Fibroblast of lung (primary cell): ENCODE data around the gene TCF4. TPM values are rescaled to one million over a fixed set of nuclear protein-coding genes. Genes with fewer than 3 reads are reported as not detected.

ENCODE experiments used
- DNase-seq, 2 donors: peaks; one replicate each; pipeline versions ENCODE4 v3.0.0 to v3.0.0-alpha.2; 2010; ENCODE audit warnings: low read depth in 2 of 2
- H2AFZ ChIP-seq: 2 replicates; pipeline ENCODE4 v1.5.1; 2012; ENCODE audit warnings: low read length, control low read depth, inconsistent platforms
- H3K27ac ChIP-seq: 2 replicates; pipeline ENCODE4 v1.5.1; 2011; ENCODE audit warnings: low read length, control low read depth; ENCODE audit not compliant: insufficient read depth
- H3K27me3 ChIP-seq: 2 replicates; pipeline ENCODE4 v1.5.1; 2011; ENCODE audit warnings: mild to moderate bottlenecking, low read length; ENCODE audit not compliant: control insufficient read depth, insufficient read depth
- H3K36me3 ChIP-seq: 2 replicates; pipeline ENCODE4 v1.5.1; 2011; ENCODE audit warnings: low read length; ENCODE audit not compliant: control insufficient read depth, insufficient read depth
- H3K4me1 ChIP-seq: 2 replicates; pipeline ENCODE4 v1.5.1; 2011; ENCODE audit warnings: low read length; ENCODE audit not compliant: control insufficient read depth, insufficient read depth; ENCODE audit errors: extremely low read depth
- H3K4me2 ChIP-seq: 2 replicates; pipeline ENCODE4 v1.5.1; 2011; ENCODE audit warnings: low read length, control low read depth; ENCODE audit not compliant: insufficient read depth; ENCODE audit errors: extremely low read depth
- H3K4me3 ChIP-seq, 4 experiments: fragments of 200-600 bp in 1 of 4; sonication (generic) in 1 of 4; replicated peaks in 1 of 4; 2 replicates each; pipeline ENCODE4 v1.5.1; 2011 to 2016; ENCODE audit warnings: low read length in 4 of 4, low read depth in 3 of 4, mild to moderate bottlenecking in 3 of 4, control low read depth in 2 of 4, inconsistent platforms in 1 of 4, mixed read lengths in 1 of 4; ENCODE audit not compliant: insufficient read depth in 1 of 4; ENCODE audit errors: control extremely low read depth in 1 of 4
- H3K79me2 ChIP-seq: 2 replicates; pipeline ENCODE4 v1.5.1; 2012; ENCODE audit warnings: mild to moderate bottlenecking, low read length, inconsistent platforms; ENCODE audit not compliant: control insufficient read depth, insufficient read depth
- H3K9ac ChIP-seq: 2 replicates; pipeline ENCODE4 v1.5.1; 2011; ENCODE audit warnings: mild to moderate bottlenecking, low read length, control low read depth; ENCODE audit not compliant: insufficient read depth
- H3K9me3 ChIP-seq: 2 replicates; pipeline ENCODE4 v1.5.1; 2012; ENCODE audit warnings: low read depth, low read length; ENCODE audit not compliant: control insufficient read depth, insufficient read depth
- H4K20me1 ChIP-seq: 2 replicates; pipeline ENCODE4 v1.5.1; 2011; ENCODE audit warnings: low read length; ENCODE audit not compliant: control insufficient read depth, insufficient read depth; ENCODE audit errors: extremely low read depth
- EZH2 ChIP-seq: IDR thresholded peaks from 2 replicates; pipeline ENCODE4 v1.5.1; 2012; ENCODE audit warnings: low read length, control low read depth, mild to moderate bottlenecking; ENCODE audit errors: missing control alignments
- polyA plus RNA-seq, 2 donors: library from polyadenylated mRNA; depleted of rRNA in 1 of 2; stranded (reverse) in 1 of 2; unstranded in 1 of 2; fragments of >200 nt; gene quantifications; 2 replicates each; pipeline ENCODE4 v1.2.1, GENCODE V29; 2011 to 2012; ENCODE audit warnings: missing spikeins in 1 of 2
- total RNA-seq: library from RNA; depleted of rRNA; stranded (reverse); fragments of >200 nt; gene quantifications from 2 replicates; pipeline ENCODE4 v1.2.1, GENCODE V29; 2014
- TF ChIP-seq, protein P1 (sequence below), 2 donors: IDR thresholded peaks in 1 of 2; conservative IDR thresholded peaks in 1 of 2; 1 replicate in 1 of 2; 2 replicates in 1 of 2; pipeline ENCODE4 v1.5.1; 2011 to 2012; ENCODE audit warnings: low read length in 2 of 2, control low read depth in 1 of 2, inconsistent platforms in 1 of 2, low read depth in 1 of 2, mild to moderate bottlenecking in 1 of 2

Gene TCF4
- total and polyA plus RNA-seq, 2 donors (not counting 1 experiment from before 2014, with no cell fraction given): 48.9 to 57.6 TPM

DNA sequence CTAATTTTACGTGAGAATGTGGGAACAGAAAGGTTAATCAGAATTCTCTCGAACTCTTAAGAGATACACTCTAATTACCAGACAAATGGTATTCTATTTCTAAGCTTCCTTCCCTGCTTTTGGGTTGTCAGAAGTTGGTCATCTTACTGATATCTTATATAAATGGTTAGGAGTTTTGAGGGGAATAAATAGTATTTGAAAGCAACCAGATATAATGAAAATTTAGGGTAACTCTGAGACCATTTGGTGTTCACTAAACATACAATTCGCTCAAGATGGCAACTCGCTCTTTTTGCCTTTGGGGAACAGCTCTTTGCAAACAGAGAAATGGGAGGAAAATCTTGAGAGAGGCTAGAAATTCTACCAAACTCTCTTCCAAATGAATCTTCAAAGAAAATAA, 250.9 kb downstream of the TCF4 start:
- no peak overlapping the region for H3K9ac ChIP-seq
- no peak overlapping the region for H3K4me2 ChIP-seq
- no peaks in the 10 kb centered on the region for H3K9me3 ChIP-seq
- H3K27ac ChIP-seq: no peak overlapping the region
- no peaks in the 10 kb centered on the region for H3K79me2 ChIP-seq
- no peaks in the 10 kb centered on the region for H3K36me3 ChIP-seq
- no peaks in the 10 kb centered on the region for H4K20me1 ChIP-seq
- no peak overlapping the region for H2AFZ ChIP-seq
- peaks cover 3% of the 10 kb centered on the region for H3K4me1 ChIP-seq
- no peak overlapping the region for H3K4me3 ChIP-seq
- TF ChIP-seq, protein P1, sequence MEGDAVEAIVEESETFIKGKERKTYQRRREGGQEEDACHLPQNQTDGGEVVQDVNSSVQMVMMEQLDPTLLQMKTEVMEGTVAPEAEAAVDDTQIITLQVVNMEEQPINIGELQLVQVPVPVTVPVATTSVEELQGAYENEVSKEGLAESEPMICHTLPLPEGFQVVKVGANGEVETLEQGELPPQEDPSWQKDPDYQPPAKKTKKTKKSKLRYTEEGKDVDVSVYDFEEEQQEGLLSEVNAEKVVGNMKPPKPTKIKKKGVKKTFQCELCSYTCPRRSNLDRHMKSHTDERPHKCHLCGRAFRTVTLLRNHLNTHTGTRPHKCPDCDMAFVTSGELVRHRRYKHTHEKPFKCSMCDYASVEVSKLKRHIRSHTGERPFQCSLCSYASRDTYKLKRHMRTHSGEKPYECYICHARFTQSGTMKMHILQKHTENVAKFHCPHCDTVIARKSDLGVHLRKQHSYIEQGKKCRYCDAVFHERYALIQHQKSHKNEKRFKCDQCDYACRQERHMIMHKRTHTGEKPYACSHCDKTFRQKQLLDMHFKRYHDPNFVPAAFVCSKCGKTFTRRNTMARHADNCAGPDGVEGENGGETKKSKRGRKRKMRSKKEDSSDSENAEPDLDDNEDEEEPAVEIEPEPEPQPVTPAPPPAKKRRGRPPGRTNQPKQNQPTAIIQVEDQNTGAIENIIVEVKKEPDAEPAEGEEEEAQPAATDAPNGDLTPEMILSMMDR (conservative IDR thresholded peaks at IDR 0.05 in 1 of 2, IDR thresholded peaks at IDR 0.05 in 1 of 2; ENCODE audit: low read depth in 1 of 2, low read length in 2 of 2): no peak
- no peak for TF ChIP-seq EZH2
- H3K27me3 ChIP-seq: no peaks in the 10 kb centered on the region
- DNase-seq: no peak

DNA sequence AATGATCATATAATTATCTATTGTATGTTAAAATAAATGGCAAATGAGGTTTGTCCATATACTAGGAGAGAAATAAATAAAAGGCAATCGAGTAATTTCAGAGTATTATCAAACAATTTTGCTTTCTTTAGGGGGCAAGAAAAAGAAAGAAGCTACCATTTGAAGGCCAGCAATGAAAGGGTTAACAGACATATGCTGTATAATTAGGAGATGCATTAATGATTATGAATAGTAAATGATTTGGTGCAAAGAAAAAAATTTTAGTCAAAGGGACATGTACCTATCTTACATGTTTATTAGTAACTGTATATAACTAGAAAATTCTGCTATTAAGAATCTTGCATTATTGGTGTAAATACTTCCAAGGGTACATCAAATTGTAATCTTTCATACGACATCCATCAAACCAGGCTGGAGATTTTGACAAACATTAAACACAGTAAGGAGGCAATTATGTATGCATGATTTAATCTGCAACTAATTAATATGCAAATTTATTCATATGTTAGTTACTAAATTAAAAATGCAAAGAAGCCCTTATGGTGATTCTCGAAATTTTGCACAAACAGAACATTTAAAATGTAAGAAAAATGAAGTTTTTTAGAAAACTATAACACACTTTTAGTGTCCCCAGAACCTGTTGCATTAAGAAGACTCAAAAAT, 251.4 kb downstream of the TCF4 start:
- no peak for DNase-seq
- Histone ChIP-seq H3K9ac (no peak overlapping the region), H3K27me3 (no peaks in the 10 kb centered on the region), H3K4me2 (no peak overlapping the region), H3K79me2 (no peaks in the 10 kb centered on the region), H3K27ac (no peak overlapping the region), H3K9me3 (no peaks in the 10 kb centered on the region), H2AFZ (no peak overlapping the region), H3K4me3 (no peak overlapping the region), H4K20me1 (no peaks in the 10 kb centered on the region), H3K36me3 (no peaks in the 10 kb centered on the region), H3K4me1 (peaks cover 3% of the 10 kb centered on the region)
- no peak for TF ChIP-seq EZH2
- TF ChIP-seq, protein P1 (conservative IDR thresholded peaks at IDR 0.05 in 1 of 2, IDR thresholded peaks at IDR 0.05 in 1 of 2; ENCODE audit: low read depth in 1 of 2, low read length in 2 of 2): no peak

GRCh38 chr18:55334875-55335274, 253.1 kb downstream of the TCF4 start:
- Histone ChIP-seq H3K9ac (no peak overlapping the region), H4K20me1 (no peaks in the 10 kb centered on the region), H3K36me3 (no peaks in the 10 kb centered on the region), H3K27ac (no peak overlapping the region), H3K4me3 (no peak overlapping the region), H3K9me3 (no peaks in the 10 kb centered on the region), H2AFZ (no peak overlapping the region), H3K79me2 (no peaks in the 10 kb centered on the region), H3K27me3 (no peaks in the 10 kb centered on the region), H3K4me2 (no peak overlapping the region), H3K4me1 (peaks cover 3% of the 10 kb centered on the region)
- TF ChIP-seq EZH2: no peak
- TF ChIP-seq, protein P1 (conservative IDR thresholded peaks at IDR 0.05 in 1 of 2, IDR thresholded peaks at IDR 0.05 in 1 of 2; ENCODE audit: low read depth in 1 of 2, low read length in 2 of 2): no peak
- DNase-seq: no peak
